Spleen (tissue), 11 donors: ENCODE data around the gene UHRF1. TPM values are rescaled to one million over a fixed set of nuclear protein-coding genes. Genes with fewer than 3 reads are reported as not detected.
"Not testable (repeated sequence)": the region's sequence is repeated elsewhere in the genome, so short reads cannot be mapped to it uniquely, and the experiment has no call there.

ENCODE experiments used
- DNase-seq: peaks from one replicate; pipeline ENCODE4 v3.0.0-alpha.2; 2020
- H3K27ac ChIP-seq, 8 donors: fragments of 200-600 bp; sonication (generic) in 7 of 8; 1 replicate in 4 of 8; 2 replicates in 4 of 8; pipeline versions ENCODE4 v1.5.0 to v1.8.0; 2016 to 2021; ENCODE audit warnings: inconsistent platforms in 4 of 8, mild to moderate bottlenecking in 4 of 8, moderate library complexity in 1 of 8
- H3K27me3 ChIP-seq, 7 donors: fragments of 200-600 bp; sonication (generic) in 6 of 7; replicated peaks in 1 of 7; 1 replicate in 4 of 7; 2 replicates in 3 of 7; pipeline versions ENCODE4 v1.5.0 to v1.8.0; 2016 to 2021; ENCODE audit warnings: inconsistent platforms in 3 of 7, mild to moderate bottlenecking in 1 of 7
- H3K36me3 ChIP-seq, 6 donors: fragments of 200-600 bp; sonication (generic) in 5 of 6; 1 replicate in 4 of 6; 2 replicates in 2 of 6; pipeline versions ENCODE4 v1.5.0 to v1.8.0; 2016 to 2021; ENCODE audit warnings: inconsistent platforms in 2 of 6
- H3K4me1 ChIP-seq, 6 donors: fragments of 200-600 bp; sonication (generic) in 5 of 6; 1 replicate in 3 of 6; 2 replicates in 3 of 6; pipeline versions ENCODE4 v1.5.0 to v1.8.0; 2016 to 2021; ENCODE audit warnings: inconsistent platforms in 3 of 6
- H3K4me3 ChIP-seq, 8 donors: fragments of 200-600 bp; sonication (generic) in 7 of 8; 1 replicate in 4 of 8; 2 replicates in 4 of 8; pipeline versions ENCODE4 v1.5.0 to v1.8.0; 2016 to 2021; ENCODE audit warnings: inconsistent platforms in 4 of 8, mild to moderate bottlenecking in 4 of 8, moderate library complexity in 2 of 8
- H3K9me3 ChIP-seq, 8 donors: fragments of 200-600 bp; sonication (generic) in 7 of 8; 1 replicate in 4 of 8; 2 replicates in 4 of 8; pipeline versions ENCODE4 v1.5.0 to v1.8.0; 2016 to 2021; ENCODE audit warnings: inconsistent platforms in 4 of 8
- CTCF ChIP-seq, 11 experiments: fragments of 200-600 bp in 7 of 11; fragments of 450-650 bp in 4 of 11; sonication (generic) in 4 of 11; IDR thresholded peaks in 8 of 11; conservative IDR thresholded peaks in 3 of 11; 1 replicate in 7 of 11; 2 replicates in 4 of 11; pipeline versions ENCODE4 v1.4.0 to v1.8.0; 2016 to 2021; ENCODE audit warnings: antibody characterized with exemption in 11 of 11, inconsistent platforms in 4 of 11, mild to moderate bottlenecking in 1 of 11
- POLR2A ChIP-seq, 3 donors: fragments of 450-650 bp; IDR thresholded peaks; one replicate each; pipeline ENCODE4 v1.5.1; 2017; ENCODE audit warnings: antibody characterized with exemption in 3 of 3, mild to moderate bottlenecking in 1 of 3
- POLR2AphosphoS5 ChIP-seq, 3 donors: sonication (generic); formaldehyde crosslinking; IDR thresholded peaks; one replicate each; pipeline ENCODE4 v1.5.1; 2017; ENCODE audit warnings: antibody characterized with exemption in 3 of 3
- WGBS, 5 donors: extraction: QIAGEN DNeasy Blood & Tissue Kit in 3 of 5; methylation state at CpG; one replicate each; pipeline versions ENCODE4 v1.1.5 to v1.1.7; 2013 to 2018; 5-methylcytosine and 5-hydroxymethylcytosine counted together
- intact Hi-C: fragments of 100-400 bp; cut with DNase I; formaldehyde crosslinking; loops from one replicate; pipeline ENCODE4 v1.15.0; 2023; ENCODE audit warnings: low total_unique reads
- polyA plus RNA-seq, 3 donors: library from polyadenylated mRNA; stranded (reverse); fragments of 200-250 nt; gene quantifications; one replicate each; pipeline ENCODE4 v1.2.1, GENCODE V29; 2013
- total RNA-seq, 7 donors: library from RNA; depleted of rRNA in 3 of 7; stranded (reverse); fragments of >200 nt in 3 of 7; fragmentation: NEBNext Ultra II Directional in 4 of 7; extraction: Animal tissue kit (Norgen Biotek cat#: 25700) in 4 of 7; gene quantifications; one replicate each; pipeline versions ENCODE4 v1.1.0 to v1.2.1, GENCODE V29; 2016 to 2021
- donor health status: healthy with polysubstance abuse.
- donor health status: DM: no; HTN: no; CAD: no; lungs with moderate emphysema.
- donor health status: DM: no; HTN: no; CAD: no.
- donor health status: Bipolar disorder and iron deficiency.
- donor health status: healthy.
- donor health status: DM: no; HTN: no; CAD: no.
- donor health status: DM: yes; HTN: yes; CAD: no.

The UHRF1 gene
- total and polyA plus RNA-seq, 10 donors, result 1.5 to 10.8 (median 4.6) TPM

GRCh38 chr19:4891066-4891465, 18.2 kb upstream of the UHRF1 start:
- Histone ChIP-seq H3K36me3 (peaks cover 0 to 11% (median 8%) of the 10 kb centered on the region in 6 donors), H3K4me3 (no peak overlapping the region), H3K9me3 (no peaks in the 10 kb centered on the region), H3K27ac (no peak overlapping the region), H3K27me3 (no peaks in the 10 kb centered on the region), H3K4me1 (peaks cover 3 to 16% (median 13%) of the 10 kb centered on the region in 6 donors)
- WGBS, 5 donors, result 80 to 95% (median 93%) methylated on average over 11 to 22 of the region's 22 CpGs
- intact Hi-C loops, result no loop called here
- peak in 1 of 3 donors; percentile 29 for TF ChIP-seq POLR2AphosphoS5 (IDR thresholded peaks at IDR 0.05)
- TF ChIP-seq POLR2A (IDR thresholded peaks at IDR 0.05), result no peak
- no peak for DNase-seq

- peaks cover 3 to 33% (median 19%) of the 10 kb centered on the region in 6 donors for H3K4me1 ChIP-seq
- peaks cover 0 to 19% (median 8%) of the 10 kb centered on the region in 6 donors for H3K36me3 ChIP-seq
- H3K4me3 ChIP-seq, intact Hi-C loops, H3K9me3 ChIP-seq, DNase-seq, H3K27me3 ChIP-seq, H3K27ac ChIP-seq: not testable (repeated sequence)
- WGBS, 5 donors, result 95% methylated on average over 11 of the region's 11 CpGs
Measured at GRCh38 chr19:4892962-4893361, 16.3 kb upstream of the UHRF1 start.

- Histone ChIP-seq H3K27ac (peak overlapping the region in 5 of 8 donors; percentile 29 to 70 (median 51)), H3K4me1 (peaks cover 3 to 44% (median 22%) of the 10 kb centered on the region in 6 donors), H3K9me3 (no peaks in the 10 kb centered on the region), H3K27me3 (no peaks in the 10 kb centered on the region), H3K4me3 (no peak overlapping the region), H3K36me3 (peaks cover 0 to 17% (median 0%) of the 10 kb centered on the region in 6 donors)
- TF ChIP-seq CTCF (IDR thresholded peaks at IDR 0.05 in 8 of 11, conservative IDR thresholded peaks at IDR 0.05 in 3 of 11) (no peak), POLR2AphosphoS5 (IDR thresholded peaks at IDR 0.05) (peak in 1 of 3 donors; percentile 18)
- DNase-seq, result no peak
- WGBS, 5 donors, result 32 to 76% (median 57%) methylated on average over 3 of the region's 3 CpGs
- intact Hi-C loops, result no loop called here
Measured at GRCh38 chr19:4896372-4896771, 12.9 kb upstream of the UHRF1 start.

GRCh38 chr19:4897146-4897545, 12.2 kb upstream of the UHRF1 start:
- peaks cover 3 to 51% (median 24%) of the 10 kb centered on the region in 6 donors for H3K4me1 ChIP-seq
- WGBS, 5 donors, result 62 to 78% (median 71%) methylated on average over 6 to 7 of the region's 7 CpGs
- no peak for TF ChIP-seq POLR2AphosphoS5 (IDR thresholded peaks at IDR 0.05)
- no peak for TF ChIP-seq CTCF (IDR thresholded peaks at IDR 0.05 in 8 of 11, conservative IDR thresholded peaks at IDR 0.05 in 3 of 11)
- TF ChIP-seq POLR2A (IDR thresholded peaks at IDR 0.05), result no peak
- H3K27ac ChIP-seq, result peak overlapping the region in 5 of 8 donors; percentile 29 to 70 (median 51)
- no peaks in the 10 kb centered on the region for H3K27me3 ChIP-seq
- intact Hi-C loops, result no loop called here
- H3K4me3 ChIP-seq, result no peak overlapping the region
- no peak for DNase-seq
- peaks cover 0 to 16% (median 0%) of the 10 kb centered on the region in 6 donors for H3K36me3 ChIP-seq
- H3K9me3 ChIP-seq, result no peaks in the 10 kb centered on the region

- H3K9me3 ChIP-seq, intact Hi-C loops, H3K4me3 ChIP-seq, H3K27me3 ChIP-seq: not testable (repeated sequence)
- H3K4me1 ChIP-seq, result peaks cover 0 to 41% (median 12%) of the 10 kb centered on the region in 6 donors
- H3K27ac ChIP-seq, result peak overlapping the region in 4 of 8 donors; percentile 15 to 80 (median 65)
- DNase-seq, result peak; percentile 74
- 54 to 82% (median 58%) methylated on average over 13 of the region's 13 CpGs for WGBS, 5 donors
- H3K36me3 ChIP-seq, result peaks cover 0 to 16% (median 0%) of the 10 kb centered on the region in 6 donors
Measured at GRCh38 chr19:4900879-4901278, 8.4 kb upstream of the UHRF1 start.

- Histone ChIP-seq H3K4me3 (no peak within 1 kb of the TSS), H3K27me3 (no peaks in the 10 kb centered on the region), H3K9me3 (no peaks in the 10 kb centered on the region), H3K27ac (peak within 1 kb of the TSS in 1 of 8 donors; percentile 80), H3K4me1 (peaks cover 0 to 25% (median 4%) of the 10 kb centered on the region in 6 donors), H3K36me3 (peaks cover 0 to 12% (median 2%) of the 10 kb centered on the region in 6 donors)
- intact Hi-C loops, result no loop called here
- TF ChIP-seq POLR2A (IDR thresholded peaks at IDR 0.05) (no peak), POLR2AphosphoS5 (IDR thresholded peaks at IDR 0.05) (no peak), CTCF (IDR thresholded peaks at IDR 0.05 in 8 of 11, conservative IDR thresholded peaks at IDR 0.05 in 3 of 11) (no peak)
- DNase-seq, result no peak
- WGBS, 5 donors, result 69 to 82% (median 73%) methylated on average over 7 of the region's 7 CpGs
Measured at GRCh38 chr19:4902796-4903195, 6.5 kb upstream of the UHRF1 start, which contains the start of gene ARRDC5. TSS of gene ARRDC5 (minus strand) at chr19:4902896. CDS start at chr19:4902825, 71 bp downstream.
